ENCODE results near the gene SUMO1. TPM values are rescaled to one million over a fixed set of nuclear protein-coding genes. Genes with fewer than 3 reads are reported as not detected.
A peak's percentile ranks its signal among the peaks of the same experiment; 100 is the strongest.

The SUMO1 gene
- total and polyA plus RNA-seq, 9 of the 15 experiments (the other 6 are each of a cell fraction or from before 2014, with no cell fraction given): 63.7 to 292 (median 92.0) TPM

DNA sequence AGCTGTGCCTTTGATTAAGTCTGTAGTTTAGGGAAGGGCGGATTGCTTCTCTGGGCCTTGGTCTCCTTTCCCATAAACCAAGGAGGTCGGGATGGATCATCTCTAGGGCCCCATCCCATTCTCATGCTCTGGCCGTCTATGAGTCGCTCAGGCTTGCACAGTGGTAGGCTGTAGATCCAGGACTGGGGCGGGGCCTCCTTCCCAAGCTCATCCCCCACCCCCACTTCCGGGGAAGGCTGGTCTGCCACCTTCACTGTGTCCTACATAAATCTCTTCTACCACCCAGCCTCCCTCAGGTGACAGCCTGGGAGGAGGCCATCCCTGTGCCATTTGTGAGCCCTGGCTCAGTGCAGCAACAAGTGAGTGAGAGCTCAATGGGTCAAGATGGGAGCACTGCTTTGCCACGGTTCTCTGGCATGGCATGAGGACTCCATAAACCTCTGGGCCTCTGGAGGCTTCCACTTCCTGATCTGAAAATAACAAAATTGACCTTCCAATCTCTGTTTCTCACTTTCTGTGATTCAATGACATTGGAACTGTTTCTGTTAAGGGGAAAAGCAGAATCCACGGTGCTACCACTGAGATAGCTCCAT lies 68.5 kb downstream of the SUMO1 start:
- no peak overlapping the region for H3K27ac ChIP-seq (ENCODE audit: extremely low read depth, low read depth, low read length)
- H2AFZ ChIP-seq (ENCODE audit: low read depth, low read length): no peak overlapping the region
- in situ Hi-C loops (cut with MboI) (no loop called here), intact Hi-C loops (cut with micrococcal nuclease) (no loop called here)
- FAIRE-seq: no peak
- H3K9me1 ChIP-seq (ENCODE audit: control insufficient read depth, insufficient read depth, low read length): no peaks in the 10 kb centered on the region
- no peaks in the 10 kb centered on the region for H3K9me3 ChIP-seq (replicated peaks; ENCODE audit: control insufficient read depth, insufficient read depth, low read depth, low read length)
- H3K79me2 ChIP-seq (ENCODE audit: control insufficient read depth, insufficient read depth, low read length): no peaks in the 10 kb centered on the region
- no TSS peak for BruUV-seq (replicated peaks)
- H3K9ac ChIP-seq (ENCODE audit: insufficient read depth in 1 of 2, low read depth in 2 of 2, low read length in 2 of 2): no peak overlapping the region; a peak in 1 of 4 replicates
- no peaks in the 10 kb centered on the region for H4K20me1 ChIP-seq (replicated peaks; ENCODE audit: control insufficient read depth, insufficient read depth, low read length)
- peaks cover 0 to 5% of the 10 kb centered on the region in 2 experiments; a peak in 2 of 5 replicates for H3K27me3 ChIP-seq (ENCODE audit: control insufficient read depth in 2 of 2, insufficient read depth in 2 of 2, low read length in 2 of 2)
- WGBS (ENCODE audit: insufficient coverage, low coverage, missing lambda C conversion rate): 18% methylated on average over 4 of the region's 8 CpGs
- POLR2A ChIA-PET: no interaction called here
- TF ChIP-seq TEAD1 (CRISPR knock-in tag; IDR thresholded peaks at IDR 0.05) (no peak), POU5F1 (IDR thresholded peaks at IDR 0.05; ENCODE audit: borderline replicate concordance, low read depth, low read length, partially characterized antibody) (no peak), GTF2E2 (tag; IDR thresholded peaks at IDR 0.05) (no peak), TBP (optimal IDR thresholded peaks at IDR 0.05; ENCODE audit: low read depth, low read length) (no peak), RBM14 (IDR thresholded peaks at IDR 0.05; ENCODE audit: borderline replicate concordance, insufficient read depth, low read depth, low read length) (no peak), KLF10 (CRISPR knock-in tag; IDR thresholded peaks at IDR 0.05) (no peak), TFAM (CRISPR knock-in tag; conservative IDR thresholded peaks at IDR 0.05) (no peak)
- no peak overlapping the region for H3K4me2 ChIP-seq (ENCODE audit: insufficient read depth, low read length)
- DNase-seq (ENCODE audit: extremely low read depth in 1 of 4, low spot score in 3 of 4): peak in 2 of 4 experiments; percentile 6 to 10
- H3K4me3 ChIP-seq: no peak overlapping the region
- peaks cover 0 to 6% of the 10 kb centered on the region in 2 experiments; a peak in 2 of 5 replicates for H3K4me1 ChIP-seq (replicated peaks in 1 of 2; ENCODE audit: control insufficient read depth in 2 of 2, insufficient read depth in 2 of 2, low read length in 2 of 2)
- peak; percentile 65 for ATAC-seq
- H3K36me3 ChIP-seq (ENCODE audit: control insufficient read depth, insufficient read depth, low read length): no peaks in the 10 kb centered on the region
- CTCF ChIA-PET (ENCODE audit: low intra/inter-chr PET ratio): no interaction called here

Data from K562 (cell line).